SH-SY5Y (cell line): ENCODE measurements around the gene TUBGCP4.

Source experiments
- GATA2 ChIP-seq: IDR thresholded peaks from 2 replicates; pipeline ENCODE4 v1.6.1; 2011; ENCODE audit warnings: mild to moderate bottlenecking, low read depth, low read length
- GATA3 ChIP-seq: IDR thresholded peaks from 2 replicates; pipeline ENCODE4 v1.6.1; 2011; ENCODE audit warnings: low read depth, mild to moderate bottlenecking, low read length, moderate library complexity

DNA sequence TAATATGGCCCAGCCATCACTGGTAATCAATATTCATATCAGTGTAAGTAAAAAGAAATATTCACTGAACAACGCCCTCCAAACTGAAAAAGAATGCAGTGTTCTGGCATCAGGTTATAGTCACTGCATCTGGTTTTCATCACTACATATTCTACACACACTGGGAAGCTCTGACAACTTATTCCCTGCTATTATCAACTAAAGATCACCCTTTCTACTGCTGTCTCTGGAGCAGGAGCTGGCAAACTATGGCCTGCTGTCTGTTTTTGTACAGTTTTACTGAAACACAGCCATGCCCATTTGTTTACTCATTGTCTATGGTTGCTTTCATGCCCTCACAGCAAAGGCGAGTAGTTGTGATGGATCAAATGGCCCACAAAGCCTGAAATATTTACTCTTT, 35.3 kb downstream of the TUBGCP4 start:
- TF ChIP-seq GATA3 (0 out of 2 replicates have a peak, but pooled peaks have one; percentile 27), GATA2 (peak; percentile 74)
